Esophagus muscularis mucosa (tissue), 4 donors: Measurements from ENCODE around the gene UBE2V1.

Source experiments
- CTCF ChIP-seq, 3 experiments: fragments of 200-600 bp in 2 of 3; fragments of 450-650 bp in 1 of 3; sonication (generic) in 2 of 3; IDR thresholded peaks; one replicate each; pipeline ENCODE4 v1.5.1; 2017 to 2019; ENCODE audit warnings: antibody characterized with exemption in 3 of 3, mild to moderate bottlenecking in 2 of 3, moderate library complexity in 1 of 3
- EP300 ChIP-seq: sonication (generic); formaldehyde crosslinking; IDR thresholded peaks from one replicate; pipeline ENCODE4 v1.6.1; 2017; ENCODE audit warnings: antibody characterized with exemption
- POLR2A ChIP-seq: fragments of 450-650 bp; IDR thresholded peaks from one replicate; pipeline ENCODE4 v1.6.1; 2017; ENCODE audit warnings: antibody characterized with exemption, moderate library complexity, mild to moderate bottlenecking, low read depth

DNA sequence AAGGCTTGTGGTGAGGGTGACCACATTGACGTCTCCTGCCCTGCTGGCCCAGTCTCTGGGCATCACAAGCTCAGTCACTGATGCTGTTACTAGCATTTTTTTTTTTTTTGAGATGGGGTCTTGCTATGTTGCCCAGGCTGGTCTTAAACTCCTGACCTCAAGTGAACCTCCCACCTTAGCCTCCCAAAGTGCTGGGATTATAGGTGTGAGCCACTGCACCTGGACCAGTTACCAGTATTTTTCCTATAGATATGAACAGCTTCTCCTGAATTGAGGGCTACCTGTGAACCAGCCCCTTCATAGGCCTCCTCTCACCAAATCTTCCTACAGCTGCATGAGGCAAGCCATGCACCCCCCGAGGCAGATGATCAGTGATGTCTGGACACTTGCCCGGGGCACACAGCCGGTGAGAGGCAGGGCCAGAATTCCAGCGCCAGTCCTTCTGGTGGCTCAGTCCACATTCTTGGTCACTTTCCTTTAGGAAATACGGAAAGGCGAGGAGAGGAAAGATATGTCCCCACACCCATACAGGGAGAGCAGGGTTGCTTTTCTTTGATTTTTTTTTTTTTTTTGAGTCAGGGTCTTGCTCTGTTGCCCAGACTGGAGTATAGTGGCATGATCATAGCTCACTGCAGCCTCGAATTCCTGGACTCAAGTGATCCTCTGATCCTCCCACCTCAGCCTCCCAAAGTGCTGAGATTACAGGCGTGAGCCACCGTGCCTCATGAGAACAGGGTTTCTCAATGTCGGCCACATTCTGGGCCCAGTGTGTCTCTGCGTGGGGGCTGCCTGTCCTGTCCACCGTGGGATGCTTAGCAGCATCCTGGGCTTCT is 50.7 kb downstream of the UBE2V1 start:
- TF ChIP-seq CTCF (IDR thresholded peaks at IDR 0.05) (no peak), POLR2A (no peak), EP300 (no peak)
